GM23338 (cell line): Measurements from ENCODE around the gene TMEM182. TPM values are rescaled to one million over a fixed set of nuclear protein-coding genes. Genes with fewer than 3 reads are reported as not detected.

ENCODE experiments used
- ATAC-seq: fragments of 200-7000 bp; cut with Tn5 transposase; 3 replicates; pipeline ENCODE4 v1.9.1; 2020
- DNase-seq: peaks from one replicate; pipeline ENCODE4 v3.0.0-alpha.2; 2015; ENCODE audit warnings: low spot score
- H2AFZ ChIP-seq: fragments of 200-600 bp; sonication (generic); 2 replicates; pipeline ENCODE4 v1.8.0; 2016; ENCODE audit warnings: antibody characterized with exemption, mild to moderate bottlenecking, moderate library complexity
- H3F3A ChIP-seq: fragments of 200-600 bp; sonication (generic); replicated peaks from 2 replicates; pipeline ENCODE4 v1.8.0; 2017; ENCODE audit warnings: antibody characterized with exemption, mixed run types, low read depth
- H3K27ac ChIP-seq: fragments of 200-600 bp; sonication (generic); 2 replicates; pipeline ENCODE4 v1.6.1; 2016; ENCODE audit warnings: low read depth
- H3K27me3 ChIP-seq: fragments of 200-600 bp; sonication (generic); 2 replicates; pipeline ENCODE4 v1.8.0; 2016; ENCODE audit warnings: mild to moderate bottlenecking, mixed run types, moderate library complexity; ENCODE audit not compliant: insufficient read depth
- H3K36me3 ChIP-seq: fragments of 200-600 bp; sonication (generic); 2 replicates; pipeline ENCODE4 v1.8.0; 2016; ENCODE audit warnings: mild to moderate bottlenecking; ENCODE audit not compliant: insufficient read depth
- H3K4me1 ChIP-seq: fragments of 200-600 bp; sonication (generic); 2 replicates; pipeline ENCODE4 v1.8.0; 2016; ENCODE audit warnings: mild to moderate bottlenecking, moderate library complexity; ENCODE audit not compliant: insufficient read depth
- H3K4me2 ChIP-seq: fragments of 200-600 bp; sonication (generic); 2 replicates; pipeline ENCODE4 v1.7.1; 2017; ENCODE audit warnings: mixed run types
- H3K4me3 ChIP-seq: fragments of 200-600 bp; sonication (generic); 2 replicates; pipeline ENCODE4 v1.6.1; 2016; ENCODE audit warnings: mixed run types
- H3K79me2 ChIP-seq: fragments of 200-600 bp; sonication (generic); replicated peaks from 2 replicates; pipeline ENCODE4 v1.8.0; 2017; ENCODE audit warnings: mild to moderate bottlenecking; ENCODE audit not compliant: insufficient read depth
- H3K9me2 ChIP-seq: fragments of 200-600 bp; sonication (generic); 2 replicates; pipeline ENCODE4 v1.8.0; 2017; ENCODE audit not compliant: insufficient read depth
- H4K20me1 ChIP-seq: fragments of 200-600 bp; sonication (generic); replicated peaks from 2 replicates; pipeline ENCODE4 v1.8.0; 2017; ENCODE audit warnings: mild to moderate bottlenecking; ENCODE audit not compliant: insufficient read depth
- H3K27ac Mint-ChIP-seq: 2 replicates; pipeline ENCODE4 v1.8.0; 2020; ENCODE audit warnings: inconsistent platforms, mild to moderate bottlenecking, moderate library complexity, mixed read lengths
- H3K27me3 Mint-ChIP-seq: 3 replicates; pipeline ENCODE4 v1.8.0; 2022; ENCODE audit warnings: low read depth, mild to moderate bottlenecking, moderate library complexity, mixed read lengths, inconsistent platforms; ENCODE audit not compliant: insufficient read depth, poor library complexity
- H3K36me3 Mint-ChIP-seq: 3 replicates; pipeline ENCODE4 v1.8.0; 2021; ENCODE audit warnings: low read depth, mild to moderate bottlenecking, inconsistent platforms, moderate library complexity, mixed read lengths
- H3K4me1 Mint-ChIP-seq: 3 replicates; pipeline ENCODE4 v1.8.0; 2020; ENCODE audit warnings: mild to moderate bottlenecking, inconsistent platforms, mixed read lengths
- H3K4me3 Mint-ChIP-seq: 3 replicates; pipeline ENCODE4 v1.8.0; 2021; ENCODE audit warnings: moderate library complexity, mild to moderate bottlenecking, inconsistent platforms, mixed read lengths
- H3K9me3 Mint-ChIP-seq: 3 replicates; pipeline ENCODE4 v1.8.0; 2020; ENCODE audit warnings: moderate library complexity, mild to moderate bottlenecking, inconsistent platforms, mixed read lengths
- CREB1 ChIP-seq: fragments of 250-450 bp; sonication (Bioruptor Pico); IDR thresholded peaks from 2 replicates; pipeline ENCODE4 v1.5.0; 2020; ENCODE audit warnings: low read depth, mild to moderate bottlenecking, moderate library complexity
- EZH2 ChIP-seq: fragments of 200-600 bp; sonication (generic); IDR thresholded peaks from one replicate; pipeline ENCODE4 v1.8.0; 2017; ENCODE audit warnings: antibody characterized with exemption, mild to moderate bottlenecking, low read depth; ENCODE audit not compliant: unreplicated experiment
- EZH2phosphoT487 ChIP-seq: fragments of 200-600 bp; sonication (generic); IDR thresholded peaks from one replicate; pipeline ENCODE4 v1.8.1; 2018; ENCODE audit warnings: antibody characterized with exemption; ENCODE audit not compliant: unreplicated experiment
- JUNB ChIP-seq: IDR thresholded peaks from one replicate; pipeline ENCODE4 v1.6.1; 2016; ENCODE audit warnings: antibody characterized with exemption; ENCODE audit not compliant: unreplicated experiment
- NANOG ChIP-seq: IDR thresholded peaks from 2 replicates; pipeline ENCODE4 v1.6.1; 2016; ENCODE audit warnings: antibody characterized with exemption, borderline replicate concordance
- POLR2AphosphoS5 ChIP-seq: IDR thresholded peaks from 2 replicates; pipeline ENCODE4 v1.6.1; 2016; ENCODE audit warnings: antibody characterized with exemption, low read depth
- STAT1 ChIP-seq: IDR thresholded peaks from one replicate; pipeline ENCODE4 v1.6.1; 2016; ENCODE audit warnings: antibody characterized with exemption; ENCODE audit not compliant: unreplicated experiment
- ZNF114 ChIP-seq: fragments of 250-450 bp; sonication (Bioruptor Pico); IDR thresholded peaks from 2 replicates; pipeline ENCODE4 v1.5.0; 2020; ENCODE audit warnings: mild to moderate bottlenecking, moderate library complexity
- ZNF331 ChIP-seq: fragments of 250-450 bp; sonication (Bioruptor Pico); IDR thresholded peaks from 2 replicates; pipeline ENCODE4 v1.5.0; 2020; ENCODE audit warnings: low read depth, mild to moderate bottlenecking, moderate library complexity
- polyA plus RNA-seq: library from polyadenylated mRNA; unstranded; fragments of >200 nt; fragmentation: Nextera tagmentation; extraction: Ambion mirVana; gene quantifications from 2 replicates; pipeline ENCODE4 v1.2.1, GENCODE V29; 2016
- total RNA-seq: library from RNA; depleted of rRNA; stranded (reverse); fragments of >200 nt; shearing (Covaris generic); gene quantifications from 2 replicates; pipeline ENCODE4 v1.2.3, GENCODE V29; 2014
- TF ChIP-seq, protein P1 (sequence below): fragments of 250-450 bp; sonication (Bioruptor Pico); IDR thresholded peaks from 2 replicates; pipeline ENCODE4 v1.5.0; 2020; ENCODE audit warnings: mild to moderate bottlenecking, moderate library complexity
- TF ChIP-seq, protein P2 (sequence below), 2 experiments: fragments of 200-600 bp in 1 of 2; sonication (generic) in 1 of 2; conservative IDR thresholded peaks; 2 replicates each; pipeline versions ENCODE4 v1.5.1 to v1.6.1; 2016 to 2017; ENCODE audit warnings: antibody characterized with exemption in 2 of 2, low read depth in 2 of 2, mild to moderate bottlenecking in 2 of 2, moderate library complexity in 1 of 2
- TF ChIP-seq, protein P3 (sequence below): IDR thresholded peaks from one replicate; pipeline ENCODE4 v1.6.1; 2018; ENCODE audit warnings: antibody characterized with exemption; ENCODE audit not compliant: unreplicated experiment
- TF ChIP-seq, protein P4 (sequence below): IDR thresholded peaks from 2 replicates; pipeline ENCODE4 v1.6.1; 2016; ENCODE audit warnings: antibody characterized with exemption

The TMEM182 gene
- total and polyA plus RNA-seq, 2 experiments from 2014 or later, result 5.2 to 7.2 TPM

DNA sequence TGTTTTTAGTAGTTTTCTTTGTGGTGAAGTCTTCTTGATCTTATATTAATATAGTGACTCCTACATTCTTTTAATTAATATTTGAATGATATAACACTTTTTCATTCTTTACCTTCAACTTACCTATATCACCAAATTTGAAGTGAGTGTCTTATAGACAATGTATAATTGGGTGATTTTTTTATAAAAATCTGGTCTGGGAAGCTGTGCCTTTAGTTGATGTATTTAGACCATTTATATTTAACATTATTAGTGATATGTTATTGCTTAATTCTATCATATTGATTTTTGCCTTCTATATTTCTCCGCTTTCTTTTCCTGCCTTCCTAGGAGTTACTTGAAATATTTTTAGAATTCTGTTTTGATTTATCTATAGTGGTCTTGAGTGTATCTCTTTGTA lies 16.4 kb downstream of the TMEM182 start:
- no peaks in the 10 kb centered on the region for H3F3A ChIP-seq
- no peaks in the 10 kb centered on the region for H3K36me3 ChIP-seq
- H3K79me2 ChIP-seq, result no peaks in the 10 kb centered on the region
- H3K27ac ChIP-seq, result no peak overlapping the region
- ATAC-seq (no peak), DNase-seq (no peak)
- Mint-ChIP-seq H3K36me3 (no peaks in the 10 kb centered on the region), H3K27me3 (peaks cover 3% of the 10 kb centered on the region), H3K4me1 (peaks cover 6% of the 10 kb centered on the region), H3K9me3 (no peaks in the 10 kb centered on the region; the same call in 2 of the 3 replicates), H3K27ac (no peak overlapping the region), H3K4me3 (no peak overlapping the region)
- H3K9me2 ChIP-seq, result no peaks in the 10 kb centered on the region
- no peak overlapping the region for H3K4me3 ChIP-seq
- H2AFZ ChIP-seq, result no peak overlapping the region
- H4K20me1 ChIP-seq, result no peaks in the 10 kb centered on the region
- TF ChIP-seq NANOG (no peak), CREB1 (CRISPR knock-in tag) (no peak), JUNB (no peak), POLR2AphosphoS5 (no peak), EZH2phosphoT487 (no peak), ZNF331 (no peak), STAT1 (no peak), EZH2 (no peak), ZNF114 (CRISPR knock-in tag) (no peak)
- TF ChIP-seq, protein P1, sequence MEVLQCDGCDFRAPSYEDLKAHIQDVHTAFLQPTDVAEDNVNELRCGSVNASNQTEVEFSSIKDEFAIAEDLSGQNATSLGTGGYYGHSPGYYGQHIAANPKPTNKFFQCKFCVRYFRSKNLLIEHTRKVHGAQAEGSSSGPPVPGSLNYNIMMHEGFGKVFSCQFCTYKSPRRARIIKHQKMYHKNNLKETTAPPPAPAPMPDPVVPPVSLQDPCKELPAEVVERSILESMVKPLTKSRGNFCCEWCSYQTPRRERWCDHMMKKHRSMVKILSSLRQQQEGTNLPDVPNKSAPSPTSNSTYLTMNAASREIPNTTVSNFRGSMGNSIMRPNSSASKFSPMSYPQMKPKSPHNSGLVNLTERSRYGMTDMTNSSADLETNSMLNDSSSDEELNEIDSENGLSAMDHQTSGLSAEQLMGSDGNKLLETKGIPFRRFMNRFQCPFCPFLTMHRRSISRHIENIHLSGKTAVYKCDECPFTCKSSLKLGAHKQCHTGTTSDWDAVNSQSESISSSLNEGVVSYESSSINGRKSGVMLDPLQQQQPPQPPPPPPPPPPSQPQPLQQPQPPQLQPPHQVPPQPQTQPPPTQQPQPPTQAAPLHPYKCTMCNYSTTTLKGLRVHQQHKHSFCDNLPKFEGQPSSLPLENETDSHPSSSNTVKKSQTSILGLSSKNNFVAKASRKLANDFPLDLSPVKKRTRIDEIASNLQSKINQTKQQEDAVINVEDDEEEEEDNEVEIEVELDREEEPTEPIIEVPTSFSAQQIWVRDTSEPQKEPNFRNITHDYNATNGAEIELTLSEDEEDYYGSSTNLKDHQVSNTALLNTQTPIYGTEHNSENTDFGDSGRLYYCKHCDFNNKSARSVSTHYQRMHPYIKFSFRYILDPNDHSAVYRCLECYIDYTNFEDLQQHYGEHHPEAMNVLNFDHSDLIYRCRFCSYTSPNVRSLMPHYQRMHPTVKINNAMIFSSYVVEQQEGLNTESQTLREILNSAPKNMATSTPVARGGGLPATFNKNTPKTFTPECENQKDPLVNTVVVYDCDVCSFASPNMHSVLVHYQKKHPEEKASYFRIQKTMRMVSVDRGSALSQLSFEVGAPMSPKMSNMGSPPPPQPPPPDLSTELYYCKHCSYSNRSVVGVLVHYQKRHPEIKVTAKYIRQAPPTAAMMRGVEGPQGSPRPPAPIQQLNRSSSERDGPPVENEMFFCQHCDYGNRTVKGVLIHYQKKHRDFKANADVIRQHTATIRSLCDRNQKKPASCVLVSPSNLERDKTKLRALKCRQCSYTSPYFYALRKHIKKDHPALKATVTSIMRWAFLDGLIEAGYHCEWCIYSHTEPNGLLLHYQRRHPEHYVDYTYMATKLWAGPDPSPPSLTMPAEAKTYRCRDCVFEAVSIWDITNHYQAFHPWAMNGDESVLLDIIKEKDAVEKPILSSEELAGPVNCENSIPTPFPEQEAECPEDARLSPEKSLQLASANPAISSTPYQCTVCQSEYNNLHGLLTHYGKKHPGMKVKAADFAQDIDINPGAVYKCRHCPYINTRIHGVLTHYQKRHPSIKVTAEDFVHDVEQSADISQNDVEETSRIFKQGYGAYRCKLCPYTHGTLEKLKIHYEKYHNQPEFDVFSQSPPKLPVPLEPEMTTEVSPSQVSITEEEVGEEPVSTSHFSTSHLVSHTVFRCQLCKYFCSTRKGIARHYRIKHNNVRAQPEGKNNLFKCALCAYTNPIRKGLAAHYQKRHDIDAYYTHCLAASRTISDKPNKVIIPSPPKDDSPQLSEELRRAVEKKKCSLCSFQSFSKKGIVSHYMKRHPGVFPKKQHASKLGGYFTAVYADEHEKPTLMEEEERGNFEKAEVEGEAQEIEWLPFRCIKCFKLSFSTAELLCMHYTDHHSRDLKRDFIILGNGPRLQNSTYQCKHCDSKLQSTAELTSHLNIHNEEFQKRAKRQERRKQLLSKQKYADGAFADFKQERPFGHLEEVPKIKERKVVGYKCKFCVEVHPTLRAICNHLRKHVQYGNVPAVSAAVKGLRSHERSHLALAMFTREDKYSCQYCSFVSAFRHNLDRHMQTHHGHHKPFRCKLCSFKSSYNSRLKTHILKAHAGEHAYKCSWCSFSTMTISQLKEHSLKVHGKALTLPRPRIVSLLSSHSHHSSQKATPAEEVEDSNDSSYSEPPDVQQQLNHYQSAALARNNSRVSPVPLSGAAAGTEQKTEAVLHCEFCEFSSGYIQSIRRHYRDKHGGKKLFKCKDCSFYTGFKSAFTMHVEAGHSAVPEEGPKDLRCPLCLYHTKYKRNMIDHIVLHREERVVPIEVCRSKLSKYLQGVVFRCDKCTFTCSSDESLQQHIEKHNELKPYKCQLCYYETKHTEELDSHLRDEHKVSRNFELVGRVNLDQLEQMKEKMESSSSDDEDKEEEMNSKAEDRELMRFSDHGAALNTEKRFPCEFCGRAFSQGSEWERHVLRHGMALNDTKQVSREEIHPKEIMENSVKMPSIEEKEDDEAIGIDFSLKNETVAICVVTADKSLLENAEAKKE (CRISPR knock-in tag), result no peak
- TF ChIP-seq, protein P2, sequence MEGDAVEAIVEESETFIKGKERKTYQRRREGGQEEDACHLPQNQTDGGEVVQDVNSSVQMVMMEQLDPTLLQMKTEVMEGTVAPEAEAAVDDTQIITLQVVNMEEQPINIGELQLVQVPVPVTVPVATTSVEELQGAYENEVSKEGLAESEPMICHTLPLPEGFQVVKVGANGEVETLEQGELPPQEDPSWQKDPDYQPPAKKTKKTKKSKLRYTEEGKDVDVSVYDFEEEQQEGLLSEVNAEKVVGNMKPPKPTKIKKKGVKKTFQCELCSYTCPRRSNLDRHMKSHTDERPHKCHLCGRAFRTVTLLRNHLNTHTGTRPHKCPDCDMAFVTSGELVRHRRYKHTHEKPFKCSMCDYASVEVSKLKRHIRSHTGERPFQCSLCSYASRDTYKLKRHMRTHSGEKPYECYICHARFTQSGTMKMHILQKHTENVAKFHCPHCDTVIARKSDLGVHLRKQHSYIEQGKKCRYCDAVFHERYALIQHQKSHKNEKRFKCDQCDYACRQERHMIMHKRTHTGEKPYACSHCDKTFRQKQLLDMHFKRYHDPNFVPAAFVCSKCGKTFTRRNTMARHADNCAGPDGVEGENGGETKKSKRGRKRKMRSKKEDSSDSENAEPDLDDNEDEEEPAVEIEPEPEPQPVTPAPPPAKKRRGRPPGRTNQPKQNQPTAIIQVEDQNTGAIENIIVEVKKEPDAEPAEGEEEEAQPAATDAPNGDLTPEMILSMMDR (conservative IDR thresholded peaks at IDR 0.05; ENCODE audit: low read depth in 2 of 2), result no peak
- TF ChIP-seq, protein P3, sequence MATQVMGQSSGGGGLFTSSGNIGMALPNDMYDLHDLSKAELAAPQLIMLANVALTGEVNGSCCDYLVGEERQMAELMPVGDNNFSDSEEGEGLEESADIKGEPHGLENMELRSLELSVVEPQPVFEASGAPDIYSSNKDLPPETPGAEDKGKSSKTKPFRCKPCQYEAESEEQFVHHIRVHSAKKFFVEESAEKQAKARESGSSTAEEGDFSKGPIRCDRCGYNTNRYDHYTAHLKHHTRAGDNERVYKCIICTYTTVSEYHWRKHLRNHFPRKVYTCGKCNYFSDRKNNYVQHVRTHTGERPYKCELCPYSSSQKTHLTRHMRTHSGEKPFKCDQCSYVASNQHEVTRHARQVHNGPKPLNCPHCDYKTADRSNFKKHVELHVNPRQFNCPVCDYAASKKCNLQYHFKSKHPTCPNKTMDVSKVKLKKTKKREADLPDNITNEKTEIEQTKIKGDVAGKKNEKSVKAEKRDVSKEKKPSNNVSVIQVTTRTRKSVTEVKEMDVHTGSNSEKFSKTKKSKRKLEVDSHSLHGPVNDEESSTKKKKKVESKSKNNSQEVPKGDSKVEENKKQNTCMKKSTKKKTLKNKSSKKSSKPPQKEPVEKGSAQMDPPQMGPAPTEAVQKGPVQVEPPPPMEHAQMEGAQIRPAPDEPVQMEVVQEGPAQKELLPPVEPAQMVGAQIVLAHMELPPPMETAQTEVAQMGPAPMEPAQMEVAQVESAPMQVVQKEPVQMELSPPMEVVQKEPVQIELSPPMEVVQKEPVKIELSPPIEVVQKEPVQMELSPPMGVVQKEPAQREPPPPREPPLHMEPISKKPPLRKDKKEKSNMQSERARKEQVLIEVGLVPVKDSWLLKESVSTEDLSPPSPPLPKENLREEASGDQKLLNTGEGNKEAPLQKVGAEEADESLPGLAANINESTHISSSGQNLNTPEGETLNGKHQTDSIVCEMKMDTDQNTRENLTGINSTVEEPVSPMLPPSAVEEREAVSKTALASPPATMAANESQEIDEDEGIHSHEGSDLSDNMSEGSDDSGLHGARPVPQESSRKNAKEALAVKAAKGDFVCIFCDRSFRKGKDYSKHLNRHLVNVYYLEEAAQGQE, result no peak
- TF ChIP-seq, protein P4, sequence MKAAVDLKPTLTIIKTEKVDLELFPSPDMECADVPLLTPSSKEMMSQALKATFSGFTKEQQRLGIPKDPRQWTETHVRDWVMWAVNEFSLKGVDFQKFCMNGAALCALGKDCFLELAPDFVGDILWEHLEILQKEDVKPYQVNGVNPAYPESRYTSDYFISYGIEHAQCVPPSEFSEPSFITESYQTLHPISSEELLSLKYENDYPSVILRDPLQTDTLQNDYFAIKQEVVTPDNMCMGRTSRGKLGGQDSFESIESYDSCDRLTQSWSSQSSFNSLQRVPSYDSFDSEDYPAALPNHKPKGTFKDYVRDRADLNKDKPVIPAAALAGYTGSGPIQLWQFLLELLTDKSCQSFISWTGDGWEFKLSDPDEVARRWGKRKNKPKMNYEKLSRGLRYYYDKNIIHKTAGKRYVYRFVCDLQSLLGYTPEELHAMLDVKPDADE, result no peak
- H3K27me3 ChIP-seq, result no peaks in the 10 kb centered on the region
- H3K4me2 ChIP-seq, result no peak overlapping the region
- peaks cover 9% of the 10 kb centered on the region; the same call in 1 of the 2 replicates for H3K4me1 ChIP-seq
